NCI-H510A (cell line): ENCODE measurements around the gene VGLL3.
"Not testable (repeated sequence)": the region's sequence is repeated elsewhere in the genome, so short reads cannot be mapped to it uniquely, and the experiment has no call there.

Experiments
- DNase-seq: peaks from one replicate; lab custom pipeline; 2025; lab: John Stamatoyannopoulos, UW

Gene VGLL3

GRCh38 chr3:86989006-86989405, 1.9 kb downstream of the VGLL3 start:
- DNase-seq = no peak

- DNase-seq = no peak
These were observed 2.7 kb downstream of the VGLL3 start for GRCh38 chr3:86988235-86988634.

- no peak for DNase-seq
These were observed 3.6 kb downstream of the VGLL3 start for GRCh38 chr3:86987421-86987715.

GRCh38 chr3:86986671-86987420, 4.1 kb downstream of the VGLL3 start:
- DNase-seq = no peak

GRCh38 chr3:86985181-86985826, 5.6 kb downstream of the VGLL3 start:
- no peak for DNase-seq

- DNase-seq = no peak
These were observed 6.7 kb downstream of the VGLL3 start for GRCh38 chr3:86984271-86984670.

GRCh38 chr3:86982883-86983282, 8.1 kb downstream of the VGLL3 start:
- DNase-seq = no peak

- DNase-seq = no peak
These were observed 12.8 kb downstream of the VGLL3 start for GRCh38 chr3:86978111-86978551.

- DNase-seq = no peak
These were observed 14.7 kb downstream of the VGLL3 start for GRCh38 chr3:86976219-86976618.

GRCh38 chr3:86974177-86974576, 16.8 kb downstream of the VGLL3 start:
- DNase-seq = not testable (repeated sequence)

GRCh38 chr3:86973440-86973839, 17.5 kb downstream of the VGLL3 start:
- no peak for DNase-seq

GRCh38 chr3:86969500-86970189, 21.3 kb downstream of the VGLL3 start:
- no peak for DNase-seq

- DNase-seq = no peak
These were observed 22.6 kb downstream of the VGLL3 start for GRCh38 chr3:86968244-86968932.

- no peak for DNase-seq
These were observed 23.9 kb downstream of the VGLL3 start for GRCh38 chr3:86967062-86967461.

GRCh38 chr3:86965166-86965565, 25.8 kb downstream of the VGLL3 start:
- no peak for DNase-seq

- no peak for DNase-seq
These were observed 27.3 kb downstream of the VGLL3 start for GRCh38 chr3:86963611-86964010.

- DNase-seq = no peak
These were observed 29.7 kb downstream of the VGLL3 start for GRCh38 chr3:86961297-86961696.

- no peak for DNase-seq
These were observed 30.4 kb downstream of the VGLL3 start for GRCh38 chr3:86960550-86960949.

GRCh38 chr3:86958534-86958933, 32.4 kb downstream of the VGLL3 start:
- no peak for DNase-seq

- DNase-seq = no peak
These were observed 36.2 kb downstream of the VGLL3 start for GRCh38 chr3:86954747-86955146.

GRCh38 chr3:86954226-86954625, 36.7 kb downstream of the VGLL3 start:
- DNase-seq = no peak

- DNase-seq = no peak
These were observed 39.6 kb downstream of the VGLL3 start for GRCh38 chr3:86951322-86951721.

- DNase-seq = no peak
These were observed 40.2 kb downstream of the VGLL3 start for GRCh38 chr3:86950717-86951116.
